Lower leg skin (tissue), 3 donors: ENCODE results near the gene SNTG2.

ENCODE experiments used
- CTCF ChIP-seq, 3 donors: fragments of 450-650 bp; IDR thresholded peaks; one replicate each; pipeline ENCODE4 v1.5.1; 2016; ENCODE audit warnings: antibody characterized with exemption in 3 of 3, mild to moderate bottlenecking in 3 of 3, moderate library complexity in 2 of 3
- POLR2A ChIP-seq, 2 donors: fragments of 450-650 bp; IDR thresholded peaks; one replicate each; pipeline ENCODE4 v1.6.1; 2016 to 2017; ENCODE audit warnings: antibody characterized with exemption in 2 of 2, mild to moderate bottlenecking in 1 of 2, moderate library complexity in 1 of 2

DNA sequence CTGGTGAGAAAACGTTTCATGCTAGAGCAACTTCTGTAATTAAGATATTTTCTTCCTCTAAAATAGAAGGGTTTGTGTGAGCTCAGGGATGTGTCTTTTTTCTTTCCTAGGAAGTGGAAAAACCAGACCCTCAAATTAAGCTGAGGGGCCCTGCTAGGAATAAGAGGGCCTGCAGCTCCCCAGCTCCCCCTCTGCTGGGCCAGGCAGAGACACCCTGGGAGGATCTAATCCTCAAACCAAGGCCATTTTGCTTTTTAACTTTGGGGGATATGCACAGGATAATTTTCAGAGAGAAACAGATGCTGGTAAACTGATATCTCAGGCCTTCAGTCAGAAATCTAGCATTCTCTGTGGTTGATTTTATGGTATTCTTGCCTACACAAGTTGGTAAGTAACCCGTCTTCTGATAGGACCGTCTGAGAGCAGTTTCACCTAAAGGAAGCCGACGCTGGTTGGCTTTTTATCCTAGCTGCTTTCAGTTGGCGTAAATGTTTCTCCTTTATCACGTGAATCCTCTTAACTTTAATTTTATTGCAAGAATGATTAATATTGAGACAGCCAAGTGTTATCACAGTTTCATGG is 34.8 kb downstream of the SNTG2 start:
- no peak for TF ChIP-seq CTCF (IDR thresholded peaks at IDR 0.05)
- no peak for TF ChIP-seq POLR2A (IDR thresholded peaks at IDR 0.05)
